Skeletal muscle satellite cell (primary cell): Measurements from ENCODE around the gene TIMD4.

Experiments
- H3K27me3 ChIP-seq: 2 replicates; pipeline ENCODE4 v1.7.0; 2013; ENCODE audit warnings: low read length; ENCODE audit not compliant: control insufficient read depth, insufficient read depth
- H3K36me3 ChIP-seq: 2 replicates; pipeline ENCODE4 v1.7.0; 2013; ENCODE audit warnings: mild to moderate bottlenecking, control low read depth, low read length; ENCODE audit not compliant: insufficient read depth
- H3K4me1 ChIP-seq: 2 replicates; pipeline ENCODE4 v1.7.0; 2013; ENCODE audit warnings: low read length; ENCODE audit not compliant: control insufficient read depth, insufficient read depth
- H3K4me2 ChIP-seq: 2 replicates; pipeline ENCODE4 v1.7.0; 2013; ENCODE audit warnings: mild to moderate bottlenecking, low read length
- H3K4me3 ChIP-seq: 2 replicates; pipeline ENCODE4 v1.7.0; 2013; ENCODE audit warnings: low read length
- H3K9ac ChIP-seq: 2 replicates; pipeline ENCODE4 v1.7.0; 2013; ENCODE audit warnings: mild to moderate bottlenecking, low read depth, low read length, moderate library complexity
- H3K9me3 ChIP-seq: replicated peaks from 2 replicates; pipeline ENCODE4 v1.7.0; 2013; ENCODE audit warnings: mild to moderate bottlenecking, control low read depth, low read length

The TIMD4 gene

DNA sequence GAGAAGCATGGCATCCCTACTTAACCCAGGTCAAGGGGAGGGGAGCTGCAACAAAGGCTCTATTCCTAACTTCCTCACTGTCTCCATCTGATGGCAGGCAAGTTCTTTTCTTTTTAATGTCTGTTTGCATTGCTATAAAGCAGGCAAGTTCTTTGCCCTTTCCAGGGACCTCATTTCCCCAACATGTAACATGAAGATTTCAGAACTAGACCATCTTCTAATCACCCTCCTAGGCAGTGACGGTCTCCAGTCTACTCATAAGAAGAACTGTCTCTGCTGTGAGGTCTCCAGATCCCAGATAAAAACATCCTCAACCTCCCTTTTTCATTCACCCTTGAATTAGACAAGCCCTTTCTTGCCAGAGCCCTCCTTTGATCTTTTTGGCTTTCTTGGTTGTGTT is 70.8 kb downstream of the TIMD4 start:
- no peaks in the 10 kb centered on the region for H3K36me3 ChIP-seq
- no peaks in the 10 kb centered on the region for H3K9me3 ChIP-seq
- H3K27me3 ChIP-seq, result no peaks in the 10 kb centered on the region
- no peaks in the 10 kb centered on the region for H3K4me1 ChIP-seq
- no peak overlapping the region for H3K4me2 ChIP-seq
- no peak overlapping the region for H3K4me3 ChIP-seq
- no peak overlapping the region for H3K9ac ChIP-seq

GRCh38 chr5:156888520-156888919 is 74.5 kb downstream of the TIMD4 start:
- no peaks in the 10 kb centered on the region for H3K27me3 ChIP-seq
- no peak overlapping the region for H3K9ac ChIP-seq
- no peaks in the 10 kb centered on the region for H3K36me3 ChIP-seq
- H3K4me3 ChIP-seq, result no peak overlapping the region
- H3K4me2 ChIP-seq, result no peak overlapping the region
- no peaks in the 10 kb centered on the region for H3K4me1 ChIP-seq
- H3K9me3 ChIP-seq, result no peaks in the 10 kb centered on the region

GRCh38 chr5:156883316-156883875 is 79.6 kb downstream of the TIMD4 start:
- Histone ChIP-seq H3K27me3 (no peaks in the 10 kb centered on the region), H3K9me3 (no peaks in the 10 kb centered on the region), H3K4me3 (no peak overlapping the region), H3K9ac (no peak overlapping the region), H3K36me3 (no peaks in the 10 kb centered on the region), H3K4me2 (no peak overlapping the region), H3K4me1 (no peaks in the 10 kb centered on the region)

GRCh38 chr5:156879665-156880285 is 83.3 kb downstream of the TIMD4 start:
- Histone ChIP-seq H3K4me2 (no peak overlapping the region), H3K9ac (no peak overlapping the region), H3K9me3 (no peaks in the 10 kb centered on the region)

GRCh38 chr5:156871212-156871611 is 91.8 kb downstream of the TIMD4 start:
- H3K9me3 ChIP-seq, result no peaks in the 10 kb centered on the region
- H3K27me3 ChIP-seq, result no peaks in the 10 kb centered on the region
- no peak overlapping the region for H3K9ac ChIP-seq
- no peaks in the 10 kb centered on the region for H3K4me1 ChIP-seq
- no peak overlapping the region for H3K4me2 ChIP-seq
- no peaks in the 10 kb centered on the region for H3K36me3 ChIP-seq
- H3K4me3 ChIP-seq, result no peak overlapping the region

More at GRCh38 chr5:156879665-156880285, 83.3 kb downstream of the TIMD4 start:
- no peaks in the 10 kb centered on the region for H3K27me3 ChIP-seq
- H3K4me1 ChIP-seq, result no peaks in the 10 kb centered on the region
- no peaks in the 10 kb centered on the region for H3K36me3 ChIP-seq
- no peak overlapping the region for H3K4me3 ChIP-seq

GRCh38 chr5:156870498-156870839 is 92.6 kb downstream of the TIMD4 start:
- Histone ChIP-seq H3K4me1 (no peaks in the 10 kb centered on the region), H3K36me3 (no peaks in the 10 kb centered on the region), H3K27me3 (no peaks in the 10 kb centered on the region), H3K4me2 (no peak overlapping the region), H3K4me3 (no peak overlapping the region), H3K9ac (no peak overlapping the region), H3K9me3 (no peaks in the 10 kb centered on the region)
